ENCODE data around the gene PRKN.

PRKN gene

DNA sequence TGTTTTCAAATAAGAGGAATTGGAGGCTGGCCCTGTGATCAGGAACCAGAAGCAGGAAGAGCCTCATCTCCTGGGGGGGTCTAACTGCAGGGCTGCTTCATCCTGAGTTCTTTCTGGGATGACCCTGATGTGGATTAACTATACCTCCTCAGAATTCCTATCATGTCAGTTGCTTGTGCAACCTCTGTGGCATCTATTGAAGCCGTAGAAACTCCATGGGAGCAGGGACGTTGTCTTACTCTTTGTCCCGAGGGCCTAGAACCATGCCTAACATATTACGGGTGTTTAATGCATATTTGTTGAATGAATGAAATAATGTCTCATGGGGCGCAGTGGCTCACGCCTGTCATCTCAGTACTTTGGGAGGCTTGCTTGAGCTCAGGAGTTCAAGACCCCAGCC is 1343.6 kb downstream of the PRKN start:
- Histone ChIP-seq H3K27ac (no peak overlapping the region), H3K4me3 (no peak overlapping the region)

DNA sequence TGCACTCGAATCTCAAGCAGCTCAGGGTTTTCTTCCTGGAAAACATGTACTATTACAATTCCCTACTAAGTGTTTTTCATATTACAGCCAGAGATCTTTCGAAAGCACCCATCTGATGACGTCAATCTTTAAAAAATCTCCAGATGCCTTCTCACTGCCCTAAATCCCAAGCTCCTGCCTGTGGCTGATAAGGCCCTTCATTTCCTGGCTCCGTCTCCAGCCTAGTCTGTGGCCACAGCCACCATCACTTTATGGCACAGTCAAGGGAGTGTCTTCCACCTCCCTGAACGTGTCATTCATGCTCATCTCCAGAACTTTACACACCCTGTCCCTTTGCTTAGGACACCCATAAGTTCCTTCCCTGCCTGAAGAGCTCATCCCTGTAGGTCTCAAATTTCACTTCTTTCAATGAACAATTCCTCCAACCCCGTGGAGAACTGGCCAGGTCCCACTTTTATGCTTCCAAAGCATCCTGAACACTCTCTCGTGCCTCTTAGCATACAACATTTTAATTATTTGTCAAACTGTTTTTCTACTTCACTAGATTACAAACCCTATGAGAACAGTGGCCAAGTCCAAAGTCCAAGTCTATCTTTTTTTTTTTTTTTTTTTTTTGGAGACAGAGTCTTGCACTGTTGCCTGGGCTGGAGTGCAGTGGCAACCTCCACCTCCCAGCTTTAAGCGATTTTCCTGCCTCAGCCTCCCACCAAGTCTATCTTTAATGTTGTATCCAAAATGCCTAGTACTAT is 1347.6 kb downstream of the PRKN start:
- no peak overlapping the region for H3K27ac ChIP-seq

DNA sequence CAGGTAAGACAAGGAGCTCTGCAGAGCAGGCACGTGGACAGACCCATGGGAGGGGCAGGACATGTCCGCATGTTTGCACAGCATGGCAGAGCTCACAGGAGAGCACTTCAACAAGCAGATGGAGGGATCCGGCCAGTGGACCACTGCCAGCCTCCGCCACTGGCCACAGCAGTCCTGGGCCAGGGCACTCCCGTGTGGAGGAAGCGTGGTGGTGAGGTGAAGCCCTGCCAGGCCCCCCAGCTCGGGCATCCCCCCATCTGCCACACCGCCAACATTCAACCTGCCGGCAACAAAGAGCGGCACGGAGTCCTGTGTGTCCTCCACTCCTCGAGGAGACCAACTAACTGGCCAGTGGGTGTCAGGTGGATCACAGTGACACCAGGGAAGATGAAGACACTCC is 1349.5 kb downstream of the PRKN start:
- Histone ChIP-seq H3K4me3 (no peak overlapping the region), H3K27ac (no peak overlapping the region)

More for the DNA sequence above, 1347.6 kb downstream of the PRKN start:
- no peak overlapping the region for H3K4me3 ChIP-seq

DNA sequence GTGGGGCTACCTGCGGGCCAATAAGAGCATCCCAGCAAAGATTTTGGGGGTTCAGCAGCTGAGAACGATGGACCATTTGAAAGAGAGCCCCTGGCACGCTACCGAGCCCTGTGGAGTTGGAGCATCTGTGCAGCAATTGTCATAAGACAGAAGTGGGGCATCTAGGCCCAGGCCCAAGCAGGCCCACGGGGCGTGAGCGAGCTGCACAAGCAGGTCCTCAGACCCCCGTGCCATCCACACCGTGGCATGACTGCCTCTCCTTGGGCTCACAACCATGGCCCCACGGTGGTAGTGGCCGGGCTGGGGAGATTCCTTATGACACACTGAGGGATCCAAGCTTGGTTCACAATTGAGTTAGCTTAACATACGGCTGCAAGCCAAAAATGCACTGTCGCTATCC is 1350.5 kb downstream of the PRKN start:
- H3K4me3 ChIP-seq = no peak overlapping the region
- no peak overlapping the region for H3K27ac ChIP-seq

DNA sequence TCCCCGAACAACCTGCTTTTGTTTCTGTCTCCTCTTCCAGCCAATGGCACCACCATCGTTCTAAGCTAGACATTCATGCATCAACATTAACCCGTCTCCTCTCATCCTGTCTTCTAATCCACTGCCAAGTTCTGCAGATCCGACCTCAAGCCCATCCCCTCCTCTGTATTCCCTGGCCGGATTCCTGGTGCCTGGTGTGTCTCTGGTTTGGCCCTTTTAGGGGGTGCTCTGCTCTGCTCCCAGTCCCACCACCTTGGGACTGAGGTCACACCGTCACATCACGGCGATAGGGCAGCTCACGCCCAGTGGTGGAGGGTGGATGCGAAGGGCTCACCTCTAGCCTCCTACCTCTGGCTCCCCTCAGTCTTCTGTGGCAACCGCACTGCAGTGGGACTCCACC is 1351.2 kb downstream of the PRKN start:
- no peak overlapping the region for H3K4me3 ChIP-seq
- no peak overlapping the region for H3K27ac ChIP-seq

DNA sequence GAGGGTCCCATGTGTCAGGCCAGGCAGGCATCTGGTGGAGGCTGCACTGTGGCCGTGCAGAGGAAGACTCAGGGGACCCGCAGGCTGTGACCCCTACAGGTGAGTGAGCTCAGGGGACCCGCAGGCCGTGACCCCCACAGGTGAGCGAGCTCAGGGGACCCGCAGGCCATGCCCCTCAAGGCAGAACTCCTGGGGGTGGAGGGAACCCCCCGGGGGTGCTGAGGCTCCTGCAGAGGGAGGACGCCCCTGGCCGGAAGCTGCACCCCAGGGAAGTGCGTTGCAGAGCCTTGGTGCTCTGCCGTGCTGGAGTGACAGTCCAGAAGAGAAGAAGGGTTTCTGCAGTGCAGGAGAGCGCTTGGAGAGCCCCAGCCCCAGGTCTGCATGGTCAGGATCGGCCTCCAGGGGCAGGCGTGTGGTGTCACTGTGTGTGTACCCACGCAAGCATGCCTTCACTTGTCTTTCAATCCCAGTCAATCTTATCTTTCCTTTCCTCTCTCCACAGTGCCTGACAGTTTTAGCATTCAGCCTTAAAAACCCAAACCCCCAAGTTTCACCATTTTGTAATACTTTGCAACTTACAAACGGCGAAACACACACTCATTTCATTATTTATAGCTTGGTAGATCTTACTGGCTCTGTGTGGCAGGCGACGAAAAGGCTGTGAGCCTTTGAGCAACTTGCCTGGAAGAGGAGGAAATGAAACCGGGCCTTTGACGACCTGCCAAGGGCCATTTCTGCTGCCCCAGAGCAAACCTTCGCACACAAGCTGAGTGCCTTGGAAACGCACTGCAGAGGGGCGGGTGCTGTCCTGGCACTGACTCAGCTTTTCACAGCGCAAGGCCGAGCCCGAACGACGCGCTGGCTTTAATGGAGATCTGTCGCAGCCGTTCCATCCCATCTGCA is 1352.3 kb downstream of the PRKN start:
- peak overlapping the region in 1 of 7 experiments; percentile 23 for H3K4me3 ChIP-seq
- peak overlapping the region in 3 of 21 experiments; percentile 31 to 46 (median 36) for H3K27ac ChIP-seq

DNA sequence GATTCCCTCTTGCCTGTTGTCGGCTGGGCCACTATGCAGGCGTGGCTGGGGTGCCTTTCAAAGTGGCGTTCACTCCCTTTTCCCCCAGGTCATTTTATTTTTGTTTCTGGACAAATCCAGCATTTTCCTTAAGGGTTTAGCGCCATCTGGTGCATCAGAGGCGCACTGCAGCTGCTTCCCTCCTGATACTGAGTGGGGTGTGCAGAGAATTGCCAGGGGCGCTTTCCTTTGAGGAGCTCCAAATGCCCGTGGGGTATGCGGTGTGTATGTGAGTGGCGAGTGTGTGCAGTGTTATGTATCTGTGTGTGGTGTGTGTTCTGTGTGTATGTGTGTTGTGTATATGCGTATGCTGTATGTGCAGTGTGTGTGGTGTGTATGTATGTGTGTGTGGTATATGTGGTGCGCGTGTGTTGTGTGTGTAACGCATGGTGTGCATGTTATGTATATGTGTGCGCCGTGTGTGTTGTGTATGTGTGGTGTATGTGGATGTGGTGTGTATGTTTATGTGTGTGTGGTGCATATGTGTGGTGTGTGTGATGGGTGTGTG is 1353.6 kb downstream of the PRKN start:
- no peak overlapping the region for H3K27ac ChIP-seq

DNA sequence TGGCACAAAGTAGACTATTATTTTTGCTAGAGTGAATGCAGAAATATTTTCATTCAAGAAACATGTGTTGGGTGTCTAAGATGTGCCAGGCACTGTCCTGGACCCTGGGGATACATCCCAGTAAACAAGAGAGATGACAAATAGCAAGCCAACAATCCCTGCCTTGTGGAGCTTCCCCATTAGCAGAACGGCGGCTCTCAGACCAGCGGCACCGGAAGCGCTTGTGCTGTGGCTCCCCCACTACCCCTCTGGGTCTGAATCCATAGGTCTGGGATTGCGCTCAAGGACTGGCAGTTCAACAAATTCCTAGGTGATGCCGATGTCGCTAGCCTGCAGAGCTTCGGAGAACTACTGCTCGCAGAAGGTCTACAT is 1355.2 kb downstream of the PRKN start:
- Histone ChIP-seq H3K4me3 (no peak overlapping the region), H3K27ac (no peak overlapping the region)

More for the DNA sequence above, 1353.6 kb downstream of the PRKN start:
- no peak overlapping the region for H3K4me3 ChIP-seq

DNA sequence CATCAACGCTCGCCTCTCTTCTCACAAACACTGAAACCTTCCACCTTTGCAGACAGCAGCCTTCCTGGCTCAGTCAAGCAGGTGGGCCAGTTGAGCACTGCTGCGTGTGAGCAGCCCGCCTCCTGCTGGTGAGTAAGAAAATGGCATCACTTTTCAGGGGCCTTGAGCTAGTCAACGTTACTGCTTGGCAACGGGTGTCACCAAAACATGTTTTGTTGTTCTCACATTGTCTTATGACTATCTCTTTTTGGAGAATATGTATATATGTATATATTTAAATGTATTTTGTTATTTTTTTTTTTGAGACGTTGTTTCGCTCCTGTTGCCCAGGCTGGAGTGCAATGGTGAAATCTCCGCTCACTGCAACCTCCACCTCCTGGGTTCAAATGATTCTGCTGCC is 1356.7 kb downstream of the PRKN start:
- Histone ChIP-seq H3K27ac (no peak overlapping the region), H3K4me3 (no peak overlapping the region)

DNA sequence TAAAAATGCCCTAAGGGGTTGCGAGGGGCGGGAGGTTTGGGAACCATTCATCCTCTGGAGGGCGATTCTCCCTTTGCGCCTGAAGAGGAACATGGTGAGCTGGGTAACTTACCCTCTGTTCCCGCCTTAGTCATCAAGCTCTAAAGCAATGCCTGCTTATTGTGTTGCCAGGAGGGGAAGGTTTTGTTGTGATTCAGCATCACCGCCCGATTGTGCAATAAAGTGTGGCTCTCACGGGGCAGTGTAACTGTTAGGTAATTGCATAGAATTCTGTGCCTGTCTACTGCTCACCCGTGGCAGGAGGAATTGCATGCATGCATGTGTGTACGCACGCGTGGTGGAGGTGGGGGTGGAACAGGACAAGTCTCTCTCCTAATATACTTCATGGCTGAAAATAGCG is 1358.2 kb downstream of the PRKN start:
- H3K27ac ChIP-seq = no peak overlapping the region
- H3K4me3 ChIP-seq = no peak overlapping the region

DNA sequence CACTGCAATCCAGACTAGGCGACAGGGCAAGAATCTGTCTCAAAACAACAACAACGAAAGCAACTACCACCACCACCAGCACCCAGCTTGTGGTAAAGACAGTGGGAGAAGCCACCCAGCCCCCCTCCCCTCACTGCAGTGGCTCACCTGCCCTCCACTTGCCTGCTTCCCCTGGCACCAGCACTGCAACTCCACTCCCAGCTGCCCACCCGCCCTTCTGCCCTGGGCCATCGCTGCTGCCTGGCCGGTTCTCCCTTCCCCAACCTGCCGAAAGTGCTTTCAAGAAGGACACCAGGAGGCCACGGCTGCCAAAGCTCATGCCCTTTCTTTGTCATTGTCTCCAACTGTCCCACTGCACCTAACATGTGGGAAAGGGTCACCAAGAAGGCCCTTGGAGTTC is 1359.1 kb downstream of the PRKN start:
- no peak overlapping the region for H3K4me3 ChIP-seq
- no peak overlapping the region for H3K27ac ChIP-seq

DNA sequence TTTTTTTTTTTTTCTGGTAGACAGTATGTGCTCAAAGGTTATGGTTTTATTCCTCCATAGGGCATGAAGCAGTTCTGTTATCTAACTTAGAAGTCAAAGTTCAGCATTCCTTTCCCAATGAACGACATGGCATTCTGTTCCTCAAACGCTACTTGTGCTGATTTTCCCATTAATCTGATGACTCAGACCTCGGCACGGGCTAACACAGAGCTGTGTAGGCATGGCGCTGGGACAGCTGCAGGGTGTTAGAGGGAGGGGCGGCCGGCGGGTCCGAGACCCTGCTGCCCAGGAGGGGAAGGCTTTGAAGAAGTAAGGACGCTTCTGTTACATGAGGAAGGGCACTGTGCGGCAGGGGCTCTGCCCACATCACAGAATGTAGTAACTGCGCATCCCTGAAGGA is 1360.1 kb downstream of the PRKN start:
- H3K27ac ChIP-seq = no peak overlapping the region
- no peak overlapping the region for H3K4me3 ChIP-seq

DNA sequence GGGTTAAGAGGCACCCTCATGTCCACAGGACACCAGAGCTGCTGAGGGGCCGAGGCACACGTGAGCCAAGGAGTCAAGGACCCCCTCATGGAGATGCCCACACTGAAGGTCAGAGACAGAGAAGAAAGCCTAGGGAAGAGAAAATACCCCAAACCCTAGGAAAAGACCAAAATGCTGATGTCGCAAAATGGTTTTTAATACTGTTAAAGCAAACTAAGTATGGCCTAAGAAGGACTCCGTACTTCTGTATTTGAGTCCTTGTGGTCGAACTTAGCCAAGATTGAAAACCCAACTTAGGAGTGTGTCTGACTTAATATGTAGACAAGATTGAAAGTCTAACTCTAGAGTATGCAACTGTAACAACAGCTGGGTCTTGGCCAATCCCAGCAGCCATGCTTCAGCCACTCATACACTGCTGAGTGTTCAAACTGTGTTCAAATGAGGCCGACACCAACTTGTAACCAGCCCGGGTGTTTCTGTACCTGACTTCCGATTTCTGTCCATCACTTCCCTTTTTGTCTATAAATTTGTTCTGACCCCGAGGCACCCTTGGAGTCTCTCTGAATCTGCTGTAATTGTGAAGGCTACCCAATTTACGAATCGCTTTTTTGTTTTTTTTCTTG is 1361.2 kb downstream of the PRKN start:
- H3K4me3 ChIP-seq = no peak overlapping the region
- no peak overlapping the region for H3K27ac ChIP-seq

DNA sequence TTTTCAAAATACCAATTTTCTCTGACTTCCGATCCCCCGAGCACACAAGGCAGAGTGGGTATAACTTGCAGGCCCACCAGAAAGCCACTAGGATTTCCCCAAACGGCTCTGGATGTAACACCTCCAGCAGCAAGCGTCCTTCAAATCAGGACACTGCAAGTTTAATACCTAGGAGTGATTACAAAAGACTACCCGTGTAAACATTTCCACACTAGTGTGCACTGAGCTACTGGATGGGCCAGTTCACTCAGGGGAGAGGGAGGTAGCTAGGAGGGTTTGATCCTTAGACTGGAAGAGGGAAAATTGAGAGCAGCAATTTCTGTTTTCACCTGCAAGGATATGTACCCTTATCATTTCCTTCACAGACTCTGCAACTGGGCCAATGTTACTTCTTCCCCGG is 1361.9 kb downstream of the PRKN start:
- Histone ChIP-seq H3K4me3 (no peak overlapping the region), H3K27ac (no peak overlapping the region)

DNA sequence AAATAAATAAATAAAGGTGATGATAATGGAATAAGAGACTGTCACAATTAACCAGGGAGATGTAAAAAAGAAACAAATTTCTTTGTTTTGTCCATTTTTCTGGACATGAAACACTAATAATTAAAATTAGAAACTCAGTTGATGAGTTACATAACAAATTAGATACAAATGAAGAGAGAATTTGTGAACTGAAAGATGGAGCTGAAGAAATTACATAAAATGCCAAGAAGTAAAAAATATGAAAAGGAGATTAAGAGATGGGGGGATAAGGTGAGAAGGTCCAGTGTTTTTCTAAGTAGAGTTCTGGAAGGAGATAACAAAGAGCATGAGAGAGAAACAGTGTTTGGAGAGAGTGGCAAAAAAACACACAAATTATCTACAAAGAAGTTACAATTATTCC is 1364.3 kb downstream of the PRKN start:
- Histone ChIP-seq H3K27ac (no peak overlapping the region), H3K4me3 (no peak overlapping the region)

DNA sequence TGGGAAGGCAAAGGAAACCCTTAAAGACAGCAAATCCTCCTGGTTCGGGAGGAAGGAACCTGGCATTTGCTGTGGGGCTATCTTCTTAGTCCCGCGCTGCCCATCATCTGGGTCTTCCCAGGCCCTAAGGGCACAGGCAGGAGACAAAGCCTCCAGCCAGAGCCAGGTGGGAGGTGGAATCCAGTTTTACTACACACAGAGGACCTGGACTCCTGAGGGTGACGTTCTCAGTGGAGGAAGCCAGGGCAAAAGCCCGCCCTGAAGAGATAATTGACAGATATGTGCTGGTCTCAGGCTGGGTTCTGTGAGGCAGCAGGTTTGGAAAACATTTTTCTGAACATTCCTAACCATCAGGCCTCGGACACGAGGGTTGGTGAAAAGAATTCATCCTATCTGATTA is 1365.3 kb downstream of the PRKN start:
- no peak overlapping the region for H3K27ac ChIP-seq
- no peak overlapping the region for H3K4me3 ChIP-seq

DNA sequence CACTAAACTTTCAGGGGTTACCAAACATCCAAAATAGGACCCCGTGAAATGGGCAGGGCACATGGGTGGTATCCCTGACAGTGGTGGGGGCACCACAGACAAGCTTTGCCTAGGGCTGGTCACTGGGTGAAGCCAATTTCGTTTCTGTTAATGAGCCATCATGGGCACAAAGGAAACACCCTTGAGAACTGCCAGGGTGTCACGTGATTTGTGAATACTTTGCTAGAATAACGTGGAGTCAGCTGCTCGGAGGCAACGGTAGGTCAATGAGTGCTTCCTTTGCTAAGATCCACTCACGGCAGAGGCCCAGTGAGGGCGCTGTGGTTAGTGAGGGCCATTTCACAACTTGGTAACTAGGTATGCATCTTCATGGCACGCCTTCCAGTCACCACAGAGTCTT is 1366.0 kb downstream of the PRKN start:
- no peak overlapping the region for H3K4me3 ChIP-seq
- H3K27ac ChIP-seq = no peak overlapping the region

DNA sequence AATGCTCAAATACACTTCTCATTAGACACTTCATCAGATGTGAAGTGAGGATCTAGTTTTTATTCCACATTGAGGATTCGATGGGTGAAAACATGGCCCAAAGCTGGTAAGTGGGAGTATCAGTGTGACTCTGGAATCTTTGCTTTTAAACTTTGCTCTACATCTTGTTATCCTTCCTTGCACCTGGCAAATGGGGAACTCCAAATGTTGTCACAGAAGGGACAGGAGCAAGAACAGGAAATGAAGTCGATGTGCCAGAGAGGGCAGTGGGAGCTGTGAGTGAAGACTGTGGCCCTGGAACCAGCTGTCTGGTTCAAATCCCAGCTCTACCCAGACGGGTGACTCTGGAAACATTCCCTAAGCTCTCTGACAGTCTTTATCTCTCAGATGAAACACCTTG is 1367.0 kb downstream of the PRKN start:
- Histone ChIP-seq H3K27ac (no peak overlapping the region), H3K4me3 (no peak overlapping the region)

DNA sequence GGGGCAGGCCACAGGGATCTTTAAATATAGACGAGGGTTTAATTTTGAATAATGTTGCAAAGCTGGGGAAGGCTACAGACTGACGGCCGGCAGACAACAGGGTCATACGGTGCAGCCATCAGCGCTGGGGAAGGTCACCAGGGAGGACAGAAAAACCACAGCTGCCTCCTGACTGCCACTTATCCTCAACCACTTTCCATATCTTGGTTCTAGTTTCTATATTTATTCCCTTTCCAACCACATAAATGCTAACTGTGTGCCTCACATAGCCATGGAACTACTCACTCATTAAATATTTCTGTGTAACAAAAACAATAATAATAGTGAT is 1368.0 kb downstream of the PRKN start:
- Histone ChIP-seq H3K4me3 (no peak overlapping the region), H3K27ac (no peak overlapping the region)

DNA sequence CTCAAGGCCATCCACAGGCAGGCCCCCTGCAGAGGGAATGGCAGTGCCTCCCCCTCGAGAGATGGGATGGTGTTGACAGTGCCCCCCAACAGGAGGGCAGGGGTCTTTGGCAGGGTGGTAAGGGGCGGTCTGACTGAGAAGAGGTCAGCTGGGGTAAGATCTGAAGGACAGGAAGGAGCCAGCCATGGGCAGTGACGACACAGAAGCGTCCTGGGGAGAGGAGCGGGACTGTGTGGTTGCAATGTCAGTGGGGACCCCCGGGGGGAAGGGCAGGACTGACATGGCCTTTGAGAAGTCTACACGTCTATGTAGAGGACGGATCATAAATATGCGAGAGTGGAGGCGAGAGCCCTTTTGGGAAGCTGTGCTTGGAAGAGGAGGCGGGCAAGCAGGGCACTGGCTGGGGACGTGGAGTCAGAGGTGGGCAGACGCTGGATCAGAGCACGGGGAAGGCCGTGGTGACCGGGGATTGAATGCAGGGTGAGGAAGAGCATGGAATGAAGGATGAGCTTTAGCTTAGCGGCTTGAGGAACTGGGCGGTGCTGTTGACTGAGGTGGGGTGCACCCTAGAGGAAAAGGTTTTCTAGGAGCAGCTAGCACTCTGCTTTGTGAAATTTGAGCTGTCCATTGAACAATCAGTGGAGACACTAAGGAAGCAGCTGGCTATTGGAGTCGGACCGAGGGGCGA is 1371.3 kb downstream of the PRKN start:
- H3K4me3 ChIP-seq = no peak overlapping the region
- no peak overlapping the region for H3K27ac ChIP-seq
